AG09319 (cell line): ENCODE results near the gene CYP20A1.
"Not testable (repeated sequence)": the region's sequence is repeated elsewhere in the genome, so short reads cannot be mapped to it uniquely, and the experiment has no call there.

Experiments
- DNase-seq: peaks from one replicate; pipeline ENCODE4 v3.0.0-alpha.2; 2010; ENCODE audit warnings: low read depth; ENCODE audit errors: extremely low read depth
- CTCF ChIP-seq: IDR thresholded peaks from 2 replicates; pipeline ENCODE4 v1.5.1; 2011; ENCODE audit warnings: low read depth, mild to moderate bottlenecking, inconsistent platforms, low read length, moderate library complexity

Gene CYP20A1

DNA sequence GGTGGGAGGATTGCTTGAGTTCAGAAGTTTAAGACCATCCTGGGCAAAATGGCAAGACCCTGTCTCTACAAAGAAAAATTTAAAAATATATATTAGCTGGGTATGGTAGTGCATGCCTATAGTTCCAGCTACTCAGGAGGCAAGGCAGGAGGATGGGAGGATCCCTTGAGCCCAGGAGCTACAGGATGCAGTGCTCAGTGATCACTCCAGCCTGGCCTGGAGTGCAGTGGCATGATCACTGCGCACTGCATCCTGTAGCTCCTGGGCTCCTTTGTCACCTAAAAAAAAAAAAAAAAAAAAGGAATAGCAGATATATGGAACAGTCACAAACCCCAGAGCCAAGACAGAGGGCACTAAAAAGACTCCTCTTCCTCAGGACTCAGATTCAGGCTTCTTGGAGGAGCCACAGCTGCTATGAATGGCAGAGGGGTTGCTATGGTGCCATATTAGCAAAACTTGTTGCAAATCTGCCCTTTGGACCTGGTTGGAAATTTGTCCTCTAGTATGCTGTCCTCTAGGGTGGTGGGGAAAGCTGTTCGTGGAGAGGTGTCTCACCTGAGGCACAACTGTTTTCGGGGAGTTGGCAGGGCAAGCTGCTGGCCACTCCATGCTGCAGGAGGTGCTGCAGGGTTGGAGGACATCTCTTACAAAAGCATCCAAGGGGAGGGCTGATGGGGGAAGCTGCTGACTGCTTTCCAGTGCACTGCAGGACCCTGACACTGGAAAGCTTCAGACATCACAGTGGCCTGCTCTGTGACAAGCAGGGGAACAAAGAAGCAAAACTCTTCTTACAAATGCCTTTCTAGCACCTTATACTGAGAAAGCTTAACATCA lies 22.7 kb downstream of the CYP20A1 start:
- no peak for TF ChIP-seq CTCF
- DNase-seq: no peak

DNA sequence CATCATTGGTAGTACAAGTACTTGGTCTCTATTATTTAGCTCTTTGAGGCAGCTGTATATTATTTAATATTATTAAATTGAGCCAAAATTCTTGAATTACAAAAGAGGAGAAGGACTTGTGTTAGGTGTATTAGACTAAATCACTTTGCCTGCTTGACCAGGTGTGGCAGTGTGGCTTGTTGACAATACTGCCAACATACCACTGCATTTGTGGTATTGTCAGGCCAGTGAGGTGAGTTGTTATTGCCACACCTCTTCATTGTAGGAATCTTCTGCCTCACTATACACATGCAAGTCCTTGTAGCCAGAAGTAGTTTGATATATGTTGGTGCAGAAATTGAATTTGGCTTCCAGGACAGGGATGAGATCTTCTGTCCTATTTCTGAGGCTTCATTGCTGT lies 40.5 kb downstream of the CYP20A1 start:
- TF ChIP-seq CTCF: no peak
- DNase-seq: no peak

GRCh38 chr2:203280428-203281064 lies 41.7 kb downstream of the CYP20A1 start:
- TF ChIP-seq CTCF: no peak
- no peak for DNase-seq

DNA sequence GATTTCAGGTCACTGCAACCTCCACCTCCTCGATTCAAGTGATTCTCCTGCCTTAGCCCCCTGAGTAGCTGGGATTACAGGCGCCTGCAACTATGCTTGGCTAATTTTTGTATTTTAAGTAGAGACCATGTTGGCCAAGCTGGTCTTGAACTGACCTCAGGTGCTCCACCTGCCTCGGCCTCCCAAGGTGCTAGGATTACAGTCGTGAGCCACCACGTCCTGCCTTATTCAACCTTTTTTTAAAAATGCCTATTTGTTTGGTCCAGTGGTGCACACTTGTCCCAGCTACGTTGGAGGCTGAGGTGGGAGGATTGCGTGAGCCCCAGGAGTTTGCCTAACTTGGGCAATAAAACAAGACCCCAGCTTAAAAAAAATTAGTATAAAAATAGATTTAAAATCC lies 43.3 kb downstream of the CYP20A1 start:
- DNase-seq: no peak
- TF ChIP-seq CTCF: no peak

DNA sequence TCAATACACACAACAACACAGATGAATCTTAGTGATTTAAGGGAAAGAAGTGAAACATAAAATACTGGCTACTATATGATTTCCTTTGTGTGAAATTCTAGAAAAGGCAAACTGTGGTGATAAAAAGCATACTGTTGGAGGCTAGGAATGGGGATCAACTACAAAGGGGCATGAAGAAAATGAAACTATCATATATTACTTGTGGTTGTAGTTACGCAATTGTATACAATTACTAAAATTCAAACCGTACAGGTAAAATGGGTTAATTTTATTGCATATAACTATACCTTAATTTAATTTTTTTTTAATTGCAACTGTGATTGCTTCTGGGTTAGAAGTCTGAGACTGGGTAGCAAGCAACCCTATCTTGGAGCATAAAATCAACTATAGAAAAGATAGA lies 47.7 kb downstream of the CYP20A1 start:
- no peak for TF ChIP-seq CTCF
- no peak for DNase-seq

- TF ChIP-seq CTCF: no peak
- DNase-seq: peak; percentile 8
Observed at GRCh38 chr2:203301667-203302066, 62.8 kb downstream of the CYP20A1 start.

GRCh38 chr2:203302586-203302985 lies 63.8 kb downstream of the CYP20A1 start:
- DNase-seq: not testable (repeated sequence)
